Neural cell (in vitro differentiated cells): ENCODE measurements around the gene WDR1.

Experiments
- CTCF ChIP-seq: fragments of 450-650 bp; IDR thresholded peaks from 2 replicates; pipeline ENCODE4 v1.5.1; 2014; ENCODE audit warnings: antibody characterized with exemption, mild to moderate bottlenecking, moderate library complexity; ENCODE audit not compliant: poor library complexity, severe bottlenecking
- EP300 ChIP-seq: fragments of 450-650 bp; conservative IDR thresholded peaks from 2 replicates; pipeline ENCODE4 v1.6.1; 2014; ENCODE audit warnings: antibody characterized with exemption, mild to moderate bottlenecking, moderate library complexity; ENCODE audit not compliant: poor library complexity, severe bottlenecking
- RAD21 ChIP-seq: fragments of 450-650 bp; conservative IDR thresholded peaks from 2 replicates; pipeline ENCODE4 v1.6.1; 2014; ENCODE audit warnings: antibody characterized with exemption, mild to moderate bottlenecking, moderate library complexity
- REST ChIP-seq: IDR thresholded peaks from 2 replicates; pipeline ENCODE4 v1.6.1; 2012; ENCODE audit warnings: borderline replicate concordance
- SMC3 ChIP-seq: fragments of 450-650 bp; conservative IDR thresholded peaks from 2 replicates; pipeline ENCODE4 v1.6.1; 2014; ENCODE audit warnings: antibody characterized with exemption, mild to moderate bottlenecking, moderate library complexity; ENCODE audit not compliant: poor library complexity

- no peak for TF ChIP-seq EP300
- TF ChIP-seq CTCF = no peak
- no peak for TF ChIP-seq SMC3
- no peak for TF ChIP-seq REST
- no peak for TF ChIP-seq RAD21
Observed at GRCh38 chr4:10122236-10122932, 5.8 kb upstream of the WDR1 start.
